Activated naive CD4-positive, alpha-beta T cell treated with anti-CD3 and anti-CD28 coated beads, Interleukin-2, amount 10 ng/mL, durations not matched to agents 7 days and 5 days (primary cell): Measurements from ENCODE around the gene ACTR1A.

ENCODE experiments used
- CTCF ChIA-PET: fragments of 350-600 bp; sonication (Branson Sonifier 250); formaldehyde crosslinking; loops from one replicate; lab custom pipeline; 2021; ENCODE audit warnings: antibody characterized with exemption; lab: Charles Lee
- DNase-seq: peaks from one replicate; pipeline ENCODE4 v3.0.0-alpha.2; 2020
- H3K27ac Mint-ChIP-seq: one replicate; pipeline ENCODE4 v1.8.0; 2021; ENCODE audit warnings: mild to moderate bottlenecking, moderate library complexity, mixed read lengths
- H3K27me3 Mint-ChIP-seq: one replicate; pipeline ENCODE4 v1.8.0; 2021; ENCODE audit warnings: mild to moderate bottlenecking, mixed read lengths
- H3K36me3 Mint-ChIP-seq: one replicate; pipeline ENCODE4 v1.8.0; 2021; ENCODE audit warnings: mixed read lengths
- H3K4me1 Mint-ChIP-seq: one replicate; pipeline ENCODE4 v1.8.0; 2021; ENCODE audit warnings: mixed read lengths
- H3K4me3 Mint-ChIP-seq: one replicate; pipeline ENCODE4 v1.8.0; 2021; ENCODE audit warnings: mild to moderate bottlenecking, moderate library complexity, mixed read lengths
- H3K9me3 Mint-ChIP-seq: one replicate; pipeline ENCODE4 v1.8.0; 2021; ENCODE audit warnings: mixed read lengths

The ACTR1A gene

GRCh38 chr10:102450374-102451104 lies 52.0 kb downstream of the ACTR1A start:
- Mint-ChIP-seq H3K27me3 (no peaks in the 10 kb centered on the region), H3K9me3 (no peaks in the 10 kb centered on the region), H3K36me3 (peaks cover 20% of the 10 kb centered on the region), H3K4me1 (peaks cover 41% of the 10 kb centered on the region), H3K27ac (peak overlapping the region; percentile 97), H3K4me3 (peak overlapping the region; percentile 95)
- CTCF ChIA-PET: interaction anchor here (0.6 to 2.2 kb wide), 10 partner anchors 9 to 311 kb away, joined by 3 to 9 read pairs (median 3); partner anchors contain the start of genes CUEDC2 and FBXL15
- DNase-seq: peak; percentile 94

- Mint-ChIP-seq H3K9me3 (no peaks in the 10 kb centered on the region), H3K27ac (peak overlapping the region; percentile 97), H3K27me3 (no peaks in the 10 kb centered on the region), H3K4me1 (peaks cover 38% of the 10 kb centered on the region), H3K4me3 (peak overlapping the region; percentile 95), H3K36me3 (peaks cover 17% of the 10 kb centered on the region)
- no peak for DNase-seq
- CTCF ChIA-PET: interaction anchor here (0.6 to 2.2 kb wide), 5 partner anchors 9 to 311 kb away, joined by 3 to 9 read pairs (median 3); no protein-coding TSS in a partner anchor
Observed at GRCh38 chr10:102450124-102450373, 52.5 kb downstream of the ACTR1A start.

- Mint-ChIP-seq H3K27ac (peak overlapping the region; percentile 97), H3K36me3 (peaks cover 17% of the 10 kb centered on the region), H3K4me1 (peaks cover 40% of the 10 kb centered on the region), H3K4me3 (peak overlapping the region; percentile 95), H3K9me3 (no peaks in the 10 kb centered on the region), H3K27me3 (no peaks in the 10 kb centered on the region)
- CTCF ChIA-PET: interaction anchor here (0.7 to 2.2 kb wide), 5 partner anchors 9 to 310 kb away, joined by 3 to 9 read pairs (median 3); no protein-coding TSS in a partner anchor
- peak; percentile 93 for DNase-seq
Observed at GRCh38 chr10:102449321-102450123, 53.0 kb downstream of the ACTR1A start.

- Mint-ChIP-seq H3K4me3 (no peak overlapping the region), H3K27me3 (no peaks in the 10 kb centered on the region), H3K36me3 (peaks cover 2% of the 10 kb centered on the region), H3K27ac (no peak overlapping the region), H3K9me3 (no peaks in the 10 kb centered on the region), H3K4me1 (peaks cover 23% of the 10 kb centered on the region)
- CTCF ChIA-PET: no interaction called here
- DNase-seq: no peak
Observed at GRCh38 chr10:102444851-102445250, 57.7 kb downstream of the ACTR1A start.

GRCh38 chr10:102438374-102438773 lies 64.1 kb downstream of the ACTR1A start:
- Mint-ChIP-seq H3K4me1 (peaks cover 52% of the 10 kb centered on the region), H3K27me3 (no peaks in the 10 kb centered on the region), H3K9me3 (no peaks in the 10 kb centered on the region), H3K4me3 (peak overlapping the region; percentile 79), H3K36me3 (peaks cover 21% of the 10 kb centered on the region), H3K27ac (no peak overlapping the region)
- CTCF ChIA-PET: no interaction called here
- DNase-seq: no peak

- DNase-seq: no peak
- peaks cover 61% of the 10 kb centered on the region for H3K4me1 Mint-ChIP-seq
- H3K36me3 Mint-ChIP-seq: peaks cover 21% of the 10 kb centered on the region
- peak overlapping the region; percentile 79 for H3K4me3 Mint-ChIP-seq
- H3K27ac Mint-ChIP-seq: peak overlapping the region; percentile 77
- H3K27me3 Mint-ChIP-seq: peaks cover 4% of the 10 kb centered on the region
- no peaks in the 10 kb centered on the region for H3K9me3 Mint-ChIP-seq
- CTCF ChIA-PET: interaction anchor here (1.6 to 2.7 kb wide), 2 partner anchors 146 to 208 kb away, joined by 4 to 7 read pairs; no protein-coding TSS in a partner anchor
Observed at GRCh38 chr10:102437515-102437914, 65.0 kb downstream of the ACTR1A start.

- Mint-ChIP-seq H3K4me1 (peaks cover 64% of the 10 kb centered on the region), H3K4me3 (peak overlapping the region; percentile 79), H3K27me3 (peaks cover 4% of the 10 kb centered on the region), H3K9me3 (no peaks in the 10 kb centered on the region), H3K27ac (peak overlapping the region; percentile 93), H3K36me3 (peaks cover 25% of the 10 kb centered on the region)
- no peak for DNase-seq
- CTCF ChIA-PET: interaction anchor here (0.9 to 2.9 kb wide), 6 partner anchors 15 to 207 kb away, joined by 3 to 10 read pairs (median 4); no protein-coding TSS in a partner anchor
Observed at GRCh38 chr10:102436312-102436711, 66.2 kb downstream of the ACTR1A start.

GRCh38 chr10:102435529-102436233 lies 66.8 kb downstream of the ACTR1A start:
- H3K36me3 Mint-ChIP-seq: peaks cover 25% of the 10 kb centered on the region
- H3K9me3 Mint-ChIP-seq: no peaks in the 10 kb centered on the region
- H3K4me1 Mint-ChIP-seq: peaks cover 66% of the 10 kb centered on the region
- H3K27me3 Mint-ChIP-seq: peaks cover 4% of the 10 kb centered on the region
- H3K27ac Mint-ChIP-seq: peak overlapping the region; percentile 93
- peak overlapping the region; percentile 79 for H3K4me3 Mint-ChIP-seq
- DNase-seq: peak; percentile 81
- CTCF ChIA-PET: interaction anchor here (0.9 to 2.9 kb wide), 9 partner anchors 13 to 206 kb away, joined by 3 to 10 read pairs (median 5); no protein-coding TSS in a partner anchor

GRCh38 chr10:102435133-102435497 lies 67.4 kb downstream of the ACTR1A start:
- CTCF ChIA-PET: interaction anchor here (0.7 to 2.9 kb wide), 7 partner anchors 12 to 204 kb away, joined by 3 to 10 read pairs (median 5); no protein-coding TSS in a partner anchor

GRCh38 chr10:102434394-102435132 lies 67.9 kb downstream of the ACTR1A start:
- DNase-seq: no peak
- H3K36me3 Mint-ChIP-seq: peaks cover 28% of the 10 kb centered on the region
- H3K27ac Mint-ChIP-seq: peak overlapping the region; percentile 93
- H3K27me3 Mint-ChIP-seq: peaks cover 4% of the 10 kb centered on the region
- H3K4me3 Mint-ChIP-seq: peak overlapping the region; percentile 79
- peaks cover 69% of the 10 kb centered on the region for H3K4me1 Mint-ChIP-seq
- CTCF ChIA-PET: interaction anchor here (0.7 to 2.9 kb wide), 6 partner anchors 12 to 203 kb away, joined by 3 to 10 read pairs (median 5); no protein-coding TSS in a partner anchor
- no peaks in the 10 kb centered on the region for H3K9me3 Mint-ChIP-seq

More at GRCh38 chr10:102435133-102435497, 67.4 kb downstream of the ACTR1A start:
- Mint-ChIP-seq H3K4me3 (peak overlapping the region; percentile 79), H3K27ac (peak overlapping the region; percentile 93), H3K27me3 (peaks cover 4% of the 10 kb centered on the region), H3K4me1 (peaks cover 69% of the 10 kb centered on the region), H3K9me3 (no peaks in the 10 kb centered on the region), H3K36me3 (peaks cover 28% of the 10 kb centered on the region)
- no peak for DNase-seq

GRCh38 chr10:102433619-102434046 lies 68.9 kb downstream of the ACTR1A start:
- peaks cover 69% of the 10 kb centered on the region for H3K4me1 Mint-ChIP-seq
- H3K4me3 Mint-ChIP-seq: peak overlapping the region; percentile 92
- H3K27me3 Mint-ChIP-seq: peaks cover 4% of the 10 kb centered on the region
- no peaks in the 10 kb centered on the region for H3K9me3 Mint-ChIP-seq
- H3K27ac Mint-ChIP-seq: peak overlapping the region; percentile 93
- H3K36me3 Mint-ChIP-seq: peaks cover 28% of the 10 kb centered on the region
- CTCF ChIA-PET: interaction anchor here (0.6 to 2.3 kb wide), 5 partner anchors 18 to 203 kb away, joined by 3 to 8 read pairs (median 3); partner anchors contain the start of gene C10orf95
- no peak for DNase-seq

- H3K4me3 Mint-ChIP-seq: peak within 1 kb of the TSS; percentile 92
- peak; percentile 98 for DNase-seq
- peaks cover 4% of the 10 kb centered on the region for H3K27me3 Mint-ChIP-seq
- H3K27ac Mint-ChIP-seq: peak within 1 kb of the TSS; percentile 93
- H3K36me3 Mint-ChIP-seq: peaks cover 16% of the 10 kb centered on the region
- peaks cover 56% of the 10 kb centered on the region for H3K4me1 Mint-ChIP-seq
- CTCF ChIA-PET: interaction anchor here (0.9 to 2.3 kb wide), 7 partner anchors 10 to 202 kb away, joined by 3 to 20 read pairs (median 4); partner anchors contain the start of genes C10orf95 and NFKB2
- no peaks in the 10 kb centered on the region for H3K9me3 Mint-ChIP-seq
Observed at GRCh38 chr10:102432162-102432950, 70.2 kb downstream of the ACTR1A start, which contains the start of gene CUEDC2. TSS of gene CUEDC2 (minus strand) at chr10:102432574. CDS start at chr10:102425188, 7,386 bp downstream.
